HepG2 (cell line): ENCODE results near the gene NEK8. TPM values are rescaled to one million over a fixed set of nuclear protein-coding genes. Genes with fewer than 3 reads are reported as not detected.

Experiments
- ARID5B ChIP-seq: IDR thresholded peaks from 2 replicates; pipeline ENCODE4 v1.4.0; 2020; ENCODE audit warnings: mild to moderate bottlenecking, missing genetic modification reagents
- CBX5 ChIP-seq: sonication (generic); formaldehyde crosslinking; IDR thresholded peaks from 2 replicates; pipeline ENCODE4 v1.4.0; 2020; ENCODE audit warnings: missing genetic modification reagents, borderline replicate concordance
- FIP1L1 ChIP-seq: fragments of 200-400 bp; formaldehyde crosslinking; IDR thresholded peaks from 2 replicates; pipeline ENCODE4 v1.6.1; 2018; ENCODE audit warnings: low read depth, mild to moderate bottlenecking, low read length, moderate library complexity, borderline replicate concordance; ENCODE audit not compliant: insufficient read depth
- GATAD1 ChIP-seq: IDR thresholded peaks from 2 replicates; pipeline ENCODE4 v1.6.1; 2016; ENCODE audit warnings: missing genetic modification reagents, missing compliant biosample characterization
- HNF1A ChIP-seq, 2 experiments: sonication (generic) in 1 of 2; formaldehyde crosslinking in 1 of 2; IDR thresholded peaks; 2 replicates each; pipeline versions ENCODE4 v1.4.0 to v1.6.1; 2016 to 2020; ENCODE audit warnings: borderline replicate concordance in 1 of 2, low read depth in 1 of 2, mild to moderate bottlenecking in 1 of 2, missing genetic modification reagents in 1 of 2
- ISL2 ChIP-seq: sonication (generic); formaldehyde crosslinking; IDR thresholded peaks from 2 replicates; pipeline ENCODE4 v1.5.0; 2020; ENCODE audit warnings: missing genetic modification reagents
- KDM6A ChIP-seq: IDR thresholded peaks from 2 replicates; pipeline ENCODE4 v1.6.1; 2016; ENCODE audit warnings: low read depth
- KLF6 ChIP-seq: IDR thresholded peaks from 2 replicates; pipeline ENCODE4 v1.8.0; 2016; ENCODE audit warnings: missing biosample characterization, missing genetic modification reagents
- MTERF4 ChIP-seq: sonication (generic); formaldehyde crosslinking; IDR thresholded peaks from 2 replicates; pipeline ENCODE4 v1.8.0; 2023; ENCODE audit warnings: mild to moderate bottlenecking, missing genetic modification reagents
- NCOR1 ChIP-seq: fragments of 200-600 bp; sonication (generic); IDR thresholded peaks from 2 replicates; pipeline ENCODE4 v1.7.0; 2017; ENCODE audit warnings: antibody characterized with exemption, low read length, borderline replicate concordance
- NFE2 ChIP-seq: sonication (generic); formaldehyde crosslinking; IDR thresholded peaks from 2 replicates; pipeline ENCODE4 v1.4.0; 2020; ENCODE audit warnings: missing genetic modification reagents
- NKX3-1 ChIP-seq: sonication (generic); formaldehyde crosslinking; IDR thresholded peaks from 2 replicates; pipeline ENCODE4 v1.5.0; 2020; ENCODE audit warnings: missing genetic modification reagents
- PITX1 ChIP-seq: sonication (generic); formaldehyde crosslinking; IDR thresholded peaks from 2 replicates; pipeline ENCODE4 v1.5.1; 2020; ENCODE audit warnings: mild to moderate bottlenecking, missing genetic modification reagents
- RORA ChIP-seq: sonication (generic); formaldehyde crosslinking; IDR thresholded peaks from 2 replicates; pipeline ENCODE4 v1.5.0; 2020; ENCODE audit warnings: mild to moderate bottlenecking, missing genetic modification reagents, moderate library complexity
- WIZ ChIP-seq: sonication (generic); formaldehyde crosslinking; IDR thresholded peaks from 2 replicates; pipeline ENCODE4 v1.5.1; 2020; ENCODE audit warnings: mild to moderate bottlenecking, missing genetic modification reagents
- ZNF460 ChIP-seq: sonication (generic); formaldehyde crosslinking; IDR thresholded peaks from 2 replicates; pipeline ENCODE4 v1.5.1; 2020; ENCODE audit warnings: missing genetic modification reagents, mild to moderate bottlenecking, borderline replicate concordance
- ZNF644 ChIP-seq: IDR thresholded peaks from 2 replicates; pipeline ENCODE4 v1.6.1; 2016; ENCODE audit warnings: low read depth
- ZNF747 ChIP-seq: sonication (generic); formaldehyde crosslinking; IDR thresholded peaks from 2 replicates; pipeline ENCODE4 v1.8.1; 2023; ENCODE audit warnings: missing genetic modification reagents, mild to moderate bottlenecking, borderline replicate concordance
- ZNF790 ChIP-seq: sonication (generic); formaldehyde crosslinking; IDR thresholded peaks from 2 replicates; pipeline ENCODE4 v1.8.0; 2022; ENCODE audit warnings: missing genetic modification reagents, mild to moderate bottlenecking, borderline replicate concordance
- ZNF792 ChIP-seq: IDR thresholded peaks from 2 replicates; pipeline ENCODE4 v1.6.1; 2016
- ZNF883 ChIP-seq: sonication (generic); formaldehyde crosslinking; IDR thresholded peaks from 2 replicates; pipeline ENCODE4 v1.5.1; 2020; ENCODE audit warnings: mild to moderate bottlenecking, missing genetic modification reagents; ENCODE audit errors: not compliant biosample characterization
- ZSCAN21 ChIP-seq: sonication (generic); formaldehyde crosslinking; IDR thresholded peaks from 2 replicates; pipeline ENCODE4 v1.8.0; 2022; ENCODE audit warnings: mild to moderate bottlenecking, missing genetic modification reagents, moderate library complexity, borderline replicate concordance
- polyA plus RNA-seq, 8 experiments: library from polyadenylated mRNA; depleted of rRNA in 3 of 8; stranded (reverse) in 7 of 8; unstranded in 1 of 8; fragments of >200 nt; fragmentation: Illumina TruSeq in 4 of 8; extraction: Trizol in 4 of 8; gene quantifications; 2 replicates each; pipeline versions ENCODE4 v1.2.1 to v1.2.3, GENCODE V29; 2011 to 2016; ENCODE audit warnings: low read depth in 4 of 8, missing spikeins in 1 of 8, mixed read lengths in 1 of 8; ENCODE audit not compliant: insufficient read depth in 1 of 8
- total RNA-seq, 5 experiments: library from RNA; depleted of rRNA; stranded (reverse); fragments of >200 nt; fragmentation: Illumina TruSeq; extraction: Trizol; gene quantifications; 2 replicates each; pipeline ENCODE4 v1.2.3, GENCODE V29; 2016; ENCODE audit warnings: low read depth in 1 of 5

The NEK8 gene
- total and polyA plus RNA-seq, 2 of the 13 experiments (the other 11 are each of a cell fraction or from before 2014, with no cell fraction given): 5.8 to 13.5 TPM

GRCh38 chr17:28788100-28788499 lies 59.5 kb downstream of the NEK8 start (continued):
- TF ChIP-seq ZNF747 (CRISPR knock-in tag): 0 out of 2 replicates have a peak, but pooled peaks have one; percentile 39
- TF ChIP-seq RORA (CRISPR knock-in tag): no peak
- TF ChIP-seq NFE2: no peak
- 0 out of 2 replicates have a peak, but pooled peaks have one; percentile 54 for TF ChIP-seq CBX5
- no peak for TF ChIP-seq FIP1L1
- TF ChIP-seq ZNF460: peak; percentile 17; the same call in 1 of the 2 replicates
- no peak for TF ChIP-seq ZNF883
- no peak for TF ChIP-seq HNF1A (IDR thresholded peaks at IDR 0.05; ENCODE audit: low read depth)
- TF ChIP-seq HNF1A (CRISPR knock-in tag; IDR thresholded peaks at IDR 0.05; ENCODE audit: borderline replicate concordance): 0 out of 2 replicates have a peak, but pooled peaks have one; percentile 26
- TF ChIP-seq PITX1: peak; percentile 65; the same call in 1 of the 2 replicates
- no peak for TF ChIP-seq ZSCAN21 (CRISPR knock-in tag)
- TF ChIP-seq ZNF790 (CRISPR knock-in tag): no peak
- TF ChIP-seq ZNF792 (CRISPR knock-in tag): 0 out of 2 replicates have a peak, but pooled peaks have one; percentile 26
- TF ChIP-seq KLF6 (CRISPR knock-in tag): 0 out of 2 replicates have a peak, but pooled peaks have one; percentile 23
- 0 out of 2 replicates have a peak, but pooled peaks have one; percentile 34 for TF ChIP-seq KDM6A (CRISPR knock-in tag)
- no peak; the same call in 1 of the 2 replicates for TF ChIP-seq NCOR1
- TF ChIP-seq ARID5B (CRISPR knock-in tag): peak; percentile 90
- no peak for TF ChIP-seq WIZ (CRISPR knock-in tag)
- no peak for TF ChIP-seq NKX3-1 (CRISPR knock-in tag)
- TF ChIP-seq MTERF4 (CRISPR knock-in tag): no peak
- TF ChIP-seq GATAD1 (CRISPR knock-in tag): no peak
- 0 out of 2 replicates have a peak, but pooled peaks have one; percentile 39 for TF ChIP-seq ZNF644 (CRISPR knock-in tag)
- TF ChIP-seq ISL2 (CRISPR knock-in tag): peak; percentile 49; the same call in 1 of the 2 replicates
